ENCODE results near the gene SCNN1G.

The SCNN1G gene

DNA sequence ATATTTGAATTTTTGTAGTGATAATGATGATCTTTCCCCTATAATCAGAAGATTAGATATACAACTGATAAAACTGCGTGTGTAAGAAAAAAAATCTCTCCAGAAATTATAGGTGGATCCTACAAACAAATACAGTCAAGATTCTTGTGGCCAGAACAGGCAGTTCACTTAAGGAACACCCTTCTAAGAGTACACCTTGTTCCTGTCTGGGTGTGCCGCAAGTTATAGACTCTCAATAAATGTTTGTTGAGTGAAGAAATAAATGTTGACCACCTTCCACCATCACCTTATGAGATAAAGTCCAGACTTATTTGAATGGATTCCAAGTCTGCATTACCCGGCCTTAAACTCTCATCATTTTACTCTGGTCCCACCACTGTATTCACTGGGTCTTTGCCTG lies 73.9 kb downstream of the SCNN1G start:
- no peak for DNase-seq

DNA sequence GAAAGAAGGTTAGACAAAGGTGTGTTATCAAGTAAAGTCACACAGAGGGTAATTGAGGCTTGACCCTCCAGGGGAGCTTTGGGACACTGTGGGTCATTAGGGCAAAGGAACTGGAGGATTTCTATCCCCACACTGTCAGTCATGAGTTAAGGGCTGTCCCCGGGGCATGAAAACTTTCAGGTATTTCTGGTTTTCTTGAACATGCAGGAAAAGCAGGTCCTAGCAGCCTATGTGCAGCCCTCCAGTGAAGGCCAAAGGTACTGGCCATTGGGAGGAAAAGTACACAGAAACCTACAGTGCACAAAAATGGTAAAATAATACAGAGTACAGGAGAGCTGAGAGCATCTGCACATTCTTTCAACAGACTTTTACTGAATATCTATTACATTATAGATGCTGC lies 75.1 kb downstream of the SCNN1G start:
- no peak for DNase-seq

- DNase-seq, result no peak
These were observed 76.3 kb downstream of the SCNN1G start for GRCh38 chr16:23258919-23259237.

Data from CD4-positive, alpha-beta T cell treated with Interleukin-4 for 4 hours (primary cell).